NCI-H187 (cell line): Measurements from ENCODE around the gene CPT1C.

Experiments used
- DNase-seq, 2 experiments: peaks; one replicate each; lab custom pipeline; 2025; lab: John Stamatoyannopoulos, UW

Gene CPT1C

DNA sequence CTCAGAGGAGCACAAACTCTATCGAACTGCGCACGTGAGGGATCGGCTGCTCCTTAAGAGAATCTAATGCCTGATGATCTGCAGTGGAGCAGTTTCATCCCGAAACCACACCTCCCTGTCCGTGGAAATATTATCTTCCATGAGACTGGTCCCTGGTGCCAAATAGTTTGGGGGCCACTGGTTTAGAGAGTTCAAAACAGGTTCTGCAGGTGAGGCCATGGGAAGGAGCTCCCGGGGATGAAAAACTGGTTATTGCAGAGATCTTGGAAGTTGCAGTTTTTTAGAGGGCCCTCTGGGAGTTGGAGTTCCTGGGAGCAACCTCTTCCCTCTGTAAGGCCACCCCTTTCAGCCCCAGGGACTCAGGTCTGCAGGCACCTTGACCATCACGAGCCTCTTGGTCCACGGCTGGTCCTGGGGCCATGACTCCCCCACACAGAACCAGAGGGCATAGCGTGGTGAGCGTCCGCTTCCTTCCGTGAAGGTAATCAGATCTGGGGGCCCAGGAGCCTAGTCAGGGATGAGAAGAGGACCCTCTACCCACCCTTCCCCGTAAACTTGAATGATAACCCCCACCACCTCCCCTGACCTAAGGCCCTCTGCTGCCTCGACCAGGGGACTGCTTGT is 30.5 kb upstream of the CPT1C start:
- no peak for DNase-seq

GRCh38 chr19:49662011-49662410 is 28.9 kb upstream of the CPT1C start:
- DNase-seq: no peak

DNA sequence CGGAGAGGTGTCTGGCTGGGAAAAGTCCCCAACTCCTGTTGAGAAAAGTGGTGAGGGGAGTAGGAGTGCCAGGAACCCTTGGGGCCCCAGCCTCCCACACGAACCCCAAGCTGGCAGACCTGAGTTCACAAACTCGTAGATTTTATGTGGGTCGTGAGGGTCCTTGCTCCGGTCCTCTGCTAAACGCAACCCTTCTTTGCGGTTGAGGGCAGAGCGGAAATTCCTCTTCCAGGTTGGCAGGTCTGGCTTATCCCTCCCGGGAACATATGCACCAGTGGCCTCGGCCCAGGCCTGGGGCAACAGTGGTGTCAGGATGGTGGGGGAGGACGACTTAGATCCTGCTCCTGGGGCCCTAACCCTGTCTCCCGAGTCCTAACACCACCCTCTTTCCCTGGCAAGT is 27.7 kb upstream of the CPT1C start:
- no peak for DNase-seq

- DNase-seq: peak; percentile 76 to 83
Measured at GRCh38 chr19:49664171-49665035, 26.5 kb upstream of the CPT1C start.

- no peak for DNase-seq
Measured at GRCh38 chr19:49665036-49665350, 25.9 kb upstream of the CPT1C start.

DNA sequence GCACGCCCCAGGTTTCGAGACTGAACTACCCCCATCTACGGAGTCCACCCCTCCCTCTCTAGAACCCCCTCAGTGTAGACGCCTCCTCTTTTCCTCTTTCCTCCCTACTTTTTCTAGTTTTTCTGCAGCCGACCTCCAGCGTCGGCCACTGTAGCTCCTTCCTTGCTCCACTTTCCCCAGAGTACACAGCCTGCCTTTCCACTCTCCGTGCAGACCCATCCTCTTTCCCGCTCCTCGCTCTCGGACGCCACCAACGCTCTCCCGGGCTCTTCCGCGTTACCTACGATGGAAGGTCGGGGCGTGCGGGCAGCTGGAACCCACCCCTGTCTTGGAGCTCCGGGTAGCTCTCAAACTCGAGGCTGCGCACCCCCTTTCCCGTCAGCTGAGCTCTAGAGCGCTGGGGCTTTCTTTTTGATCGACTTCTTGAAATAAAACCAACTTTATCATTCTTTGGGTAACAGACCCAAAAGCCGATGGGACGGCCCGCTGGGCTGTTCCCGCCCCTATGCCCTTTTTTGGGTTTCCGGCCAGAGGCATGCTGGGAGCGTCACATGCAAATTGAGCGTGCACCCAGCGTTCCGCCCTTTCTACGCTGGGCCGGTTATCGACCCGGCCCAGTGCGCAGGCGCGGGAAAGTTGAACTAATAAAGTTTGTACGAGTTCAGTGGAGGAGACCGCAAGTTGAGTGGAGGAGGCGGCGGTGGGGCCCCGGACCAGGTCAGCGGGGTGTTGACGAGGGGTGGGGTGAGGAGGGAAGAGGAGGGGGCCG is 25.4 kb upstream of the CPT1C start, which contains the start of the genes BCL2L12 and IRF3:
BCL2L12 (plus strand) TSS at position 583 of the 769 bp plus-strand sequence. CDS start 760 bp downstream, outside the sequence.
IRF3 (minus strand) TSS at position 507 of the 769 bp plus-strand sequence. CDS start 1,019 bp downstream, outside the sequence.
- DNase-seq: peak; percentile 73 to 94

- DNase-seq: no peak
Measured at GRCh38 chr19:49666120-49666444, 24.8 kb upstream of the CPT1C start.

GRCh38 chr19:49667473-49667872 is 23.4 kb upstream of the CPT1C start:
- DNase-seq: no peak

DNA sequence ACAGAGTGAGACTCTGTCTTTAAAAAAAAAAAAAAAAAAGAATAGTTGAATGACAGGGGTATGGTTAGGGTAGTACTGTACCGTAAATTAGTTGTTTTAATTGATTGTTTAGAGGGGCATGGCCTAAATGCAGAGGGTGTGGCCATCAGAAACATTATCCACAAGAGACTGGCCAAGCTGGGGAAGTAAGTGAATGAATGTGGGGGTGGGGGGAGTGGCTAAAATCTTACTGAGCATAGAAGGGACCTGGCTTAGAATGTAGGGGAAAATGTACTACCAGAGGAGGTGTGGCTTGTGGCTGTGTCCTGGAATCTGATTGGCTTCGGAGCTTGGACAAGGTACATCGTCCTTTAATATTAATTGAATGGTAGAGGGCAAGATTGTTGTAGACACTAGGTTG is 21.4 kb upstream of the CPT1C start:
- no peak for DNase-seq

DNA sequence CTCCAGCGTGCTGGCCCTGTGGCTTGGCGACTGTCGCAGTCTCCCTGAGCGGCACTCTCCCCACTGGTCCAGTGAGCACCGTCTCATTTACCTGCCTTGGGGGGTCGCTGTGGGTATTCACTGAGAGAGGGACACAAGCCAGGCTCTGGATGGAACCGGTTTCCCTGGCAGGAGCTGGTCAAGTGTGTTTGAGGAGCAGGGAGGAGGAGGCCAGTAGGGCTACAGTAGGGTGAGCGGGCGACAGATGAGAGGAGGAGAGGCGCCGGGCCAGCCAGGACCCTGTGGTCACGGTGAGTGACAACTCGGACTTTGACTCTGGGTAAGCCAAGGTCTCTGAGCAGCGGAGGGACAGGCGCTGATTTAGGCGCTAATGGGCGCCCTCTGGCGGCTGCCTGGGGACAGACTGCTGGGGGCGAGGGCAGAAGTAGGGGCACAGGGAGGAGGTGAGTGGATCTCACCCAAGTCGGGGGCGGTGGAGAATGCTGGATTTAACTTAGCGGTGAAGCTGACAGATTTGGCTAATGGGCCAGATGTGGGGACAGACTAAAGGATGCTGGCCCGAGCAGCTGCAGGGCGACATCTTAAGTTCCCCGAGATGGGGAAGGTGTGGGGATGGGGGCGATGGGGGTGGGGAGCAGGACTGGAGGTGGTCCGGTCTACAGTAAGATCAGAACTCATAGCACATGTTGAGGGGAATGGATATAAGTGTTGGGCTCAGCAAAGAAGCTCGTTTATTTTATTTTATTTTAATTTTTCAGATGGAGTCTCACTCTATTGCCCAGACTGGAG is 18.6 kb upstream of the CPT1C start:
- peak in 1 of 2 experiments; percentile 34 for DNase-seq

- DNase-seq: peak; percentile 82 to 100
Measured at GRCh38 chr19:49676136-49676783, 14.7 kb upstream of the CPT1C start.

- peak; percentile 100 for DNase-seq
Measured at GRCh38 chr19:49676784-49677230, 14.1 kb upstream of the CPT1C start.

DNA sequence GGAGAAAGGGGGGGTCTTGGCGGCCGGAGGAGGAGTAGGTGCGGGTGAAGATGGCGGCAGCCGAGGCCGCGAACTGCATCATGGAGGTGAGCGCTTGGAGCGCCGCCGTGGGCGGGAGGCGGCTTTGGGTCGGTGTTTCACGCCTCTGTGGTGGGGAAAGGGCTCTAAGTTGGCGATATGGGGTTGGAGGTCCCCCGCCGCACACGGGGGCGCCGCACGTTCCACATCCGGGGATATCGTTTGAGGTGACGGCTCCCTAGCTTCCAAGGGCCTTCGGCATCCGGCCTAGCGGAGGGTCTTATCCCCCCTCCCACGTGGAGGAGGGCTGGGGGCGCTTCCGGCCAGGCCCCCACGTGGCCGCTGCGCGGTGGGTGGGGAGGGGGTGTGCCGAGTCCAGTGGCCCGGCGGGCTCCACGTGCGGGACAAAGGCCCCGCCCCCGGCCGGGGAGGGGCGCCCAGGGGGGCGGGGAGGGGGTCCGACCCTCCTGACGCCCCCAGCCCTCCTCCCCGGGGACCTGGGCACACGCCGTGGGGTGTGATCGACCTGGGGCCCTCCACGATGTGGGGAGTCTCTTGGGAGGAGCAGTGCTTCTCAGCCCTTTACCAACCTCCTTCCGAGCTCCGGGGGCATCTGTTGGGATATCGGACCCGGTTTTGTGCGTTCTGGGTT is 13.6 kb upstream of the CPT1C start, which contains the start of gene PRMT1:
PRMT1 (plus strand) TSS at position 41 of the 670 bp plus-strand sequence; CDS start at position 51, 10 bp downstream.
- no peak for DNase-seq

- DNase-seq: peak; percentile 24 to 36
Measured at GRCh38 chr19:49677901-49678674, 12.8 kb upstream of the CPT1C start.

DNA sequence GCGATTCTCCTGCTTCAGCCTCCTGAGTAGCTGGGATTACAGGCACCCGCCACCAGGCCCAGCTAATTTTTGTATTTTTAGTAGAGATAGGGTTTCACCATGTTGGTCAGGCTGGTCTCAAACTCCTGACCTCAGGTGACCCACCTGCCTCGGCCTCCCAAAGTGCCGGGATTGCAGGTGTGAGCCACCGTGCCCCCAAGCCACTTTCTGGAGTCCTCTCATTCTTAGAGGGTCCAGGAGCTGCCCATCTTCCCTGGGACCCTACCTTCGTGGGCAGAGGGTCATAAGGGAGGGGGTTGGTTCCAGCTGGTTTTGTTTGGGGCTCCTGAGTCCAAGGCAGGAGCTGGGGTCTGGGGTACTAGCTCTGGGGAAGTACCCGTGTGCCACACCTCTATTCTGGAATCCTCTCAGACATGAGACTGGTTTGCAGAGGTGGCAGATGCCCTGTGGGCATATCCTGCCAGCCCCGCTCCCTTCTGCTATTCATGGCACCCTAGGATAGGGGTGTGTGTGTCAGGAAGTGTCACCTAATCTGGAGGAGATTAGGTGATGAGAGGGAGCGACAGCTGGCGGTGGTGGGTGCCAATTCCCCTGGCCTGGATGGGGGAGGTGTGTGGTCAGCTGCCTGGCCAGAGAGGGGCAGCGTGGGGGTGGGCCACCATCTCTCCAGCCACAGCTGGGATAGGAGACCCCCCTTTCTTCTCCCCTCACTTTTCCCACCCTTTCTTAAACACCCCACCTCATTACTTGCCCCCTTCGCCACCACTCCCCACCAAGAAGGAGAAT is 11.7 kb upstream of the CPT1C start:
- DNase-seq: no peak

- no peak for DNase-seq
Measured at GRCh38 chr19:49679771-49680413, 11.0 kb upstream of the CPT1C start.

- DNase-seq: peak; percentile 85 to 90
Measured at GRCh38 chr19:49680421-49681351, 10.2 kb upstream of the CPT1C start.
